A673 (cell line): Measurements from ENCODE around the gene MSH3.

Experiments
- EZH2 ChIP-seq: fragments of 200-600 bp; sonication (generic); IDR thresholded peaks from 2 replicates; pipeline ENCODE4 v1.6.1; 2017; ENCODE audit warnings: borderline replicate concordance, low read depth, mild to moderate bottlenecking, mixed read lengths, antibody characterized with exemption, low read length; ENCODE audit not compliant: poor library complexity, severe bottlenecking
- TF ChIP-seq, protein P1 (sequence below): fragments of 300-800, 200-600 bp; sonication (generic); conservative IDR thresholded peaks from 2 replicates; pipeline ENCODE4 v1.5.1; 2017; ENCODE audit warnings: low read depth, mild to moderate bottlenecking, antibody characterized with exemption, low read length, moderate library complexity, mixed read lengths

- TF ChIP-seq, protein P1, sequence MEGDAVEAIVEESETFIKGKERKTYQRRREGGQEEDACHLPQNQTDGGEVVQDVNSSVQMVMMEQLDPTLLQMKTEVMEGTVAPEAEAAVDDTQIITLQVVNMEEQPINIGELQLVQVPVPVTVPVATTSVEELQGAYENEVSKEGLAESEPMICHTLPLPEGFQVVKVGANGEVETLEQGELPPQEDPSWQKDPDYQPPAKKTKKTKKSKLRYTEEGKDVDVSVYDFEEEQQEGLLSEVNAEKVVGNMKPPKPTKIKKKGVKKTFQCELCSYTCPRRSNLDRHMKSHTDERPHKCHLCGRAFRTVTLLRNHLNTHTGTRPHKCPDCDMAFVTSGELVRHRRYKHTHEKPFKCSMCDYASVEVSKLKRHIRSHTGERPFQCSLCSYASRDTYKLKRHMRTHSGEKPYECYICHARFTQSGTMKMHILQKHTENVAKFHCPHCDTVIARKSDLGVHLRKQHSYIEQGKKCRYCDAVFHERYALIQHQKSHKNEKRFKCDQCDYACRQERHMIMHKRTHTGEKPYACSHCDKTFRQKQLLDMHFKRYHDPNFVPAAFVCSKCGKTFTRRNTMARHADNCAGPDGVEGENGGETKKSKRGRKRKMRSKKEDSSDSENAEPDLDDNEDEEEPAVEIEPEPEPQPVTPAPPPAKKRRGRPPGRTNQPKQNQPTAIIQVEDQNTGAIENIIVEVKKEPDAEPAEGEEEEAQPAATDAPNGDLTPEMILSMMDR = no peak
- no peak for TF ChIP-seq EZH2
These were observed 100.4 kb downstream of the MSH3 start for GRCh38 chr5:80754900-80755299.
